GM12864 (cell line): Measurements from ENCODE around the gene ANAPC16.

ENCODE experiments used
- DNase-seq: peaks from one replicate; pipeline ENCODE4 v3.0.0-alpha.2; 2011; ENCODE audit warnings: low read depth
- H3K4me3 ChIP-seq: 2 replicates; pipeline ENCODE4 v1.5.1; 2011; ENCODE audit warnings: mild to moderate bottlenecking, low read depth, low read length, control low read depth
- CTCF ChIP-seq: IDR thresholded peaks from 2 replicates; pipeline ENCODE4 v1.5.1; 2011; ENCODE audit warnings: low read depth, mild to moderate bottlenecking, moderate library complexity, low read length, control low read depth, inconsistent platforms; ENCODE audit errors: missing control alignments

The ANAPC16 gene

GRCh38 chr10:72173619-72174296, 42.1 kb upstream of the ANAPC16 start:
- no peak for TF ChIP-seq CTCF
- H3K4me3 ChIP-seq = no peak overlapping the region
- DNase-seq = peak; percentile 80

GRCh38 chr10:72174297-72174662, 41.5 kb upstream of the ANAPC16 start:
- no peak for TF ChIP-seq CTCF
- H3K4me3 ChIP-seq = no peak overlapping the region
- DNase-seq = no peak

GRCh38 chr10:72175149-72175548, 40.7 kb upstream of the ANAPC16 start:
- no peak overlapping the region for H3K4me3 ChIP-seq
- peak; percentile 34 for DNase-seq
- TF ChIP-seq CTCF = no peak

- no peak for TF ChIP-seq CTCF
- H3K4me3 ChIP-seq = no peak overlapping the region
- no peak for DNase-seq
These were observed 39.1 kb upstream of the ANAPC16 start for GRCh38 chr10:72176701-72177100.

- no peak for DNase-seq
- no peak for TF ChIP-seq CTCF
These were observed 38.4 kb upstream of the ANAPC16 start for GRCh38 chr10:72177454-72177853.

GRCh38 chr10:72184156-72184555, 31.7 kb upstream of the ANAPC16 start:
- no peak for DNase-seq
- no peak for TF ChIP-seq CTCF
- H3K4me3 ChIP-seq = no peak overlapping the region

More at GRCh38 chr10:72177454-72177853, 38.4 kb upstream of the ANAPC16 start:
- no peak overlapping the region for H3K4me3 ChIP-seq
